GM18873 (cell line): ENCODE measurements around the gene C11orf21.

Source experiments
- ATAC-seq: cut with Tn5 transposase; IDR thresholded peaks from one replicate; pipeline ENCODE4 v1.9.1; 2021; ENCODE audit warnings: mild to moderate bottlenecking, moderate library complexity, moderate number of reproducible peaks; ENCODE audit not compliant: unreplicated experiment, low FRiP score

C11orf21 gene

GRCh38 chr11:2310073-2310785 lies 8.5 kb upstream of the C11orf21 start:
- no peak for ATAC-seq

- ATAC-seq = no peak
These were observed 7.7 kb upstream of the C11orf21 start for GRCh38 chr11:2309251-2310072.

GRCh38 chr11:2308713-2309112 lies 7.0 kb upstream of the C11orf21 start:
- no peak for ATAC-seq

- no peak for ATAC-seq
These were observed 6.0 kb upstream of the C11orf21 start for GRCh38 chr11:2307501-2308331.

GRCh38 chr11:2306877-2307500 lies 5.3 kb upstream of the C11orf21 start:
- ATAC-seq = no peak

GRCh38 chr11:2306452-2306823 lies 4.7 kb upstream of the C11orf21 start:
- ATAC-seq = no peak

GRCh38 chr11:2305788-2306451 lies 4.2 kb upstream of the C11orf21 start:
- no peak for ATAC-seq

GRCh38 chr11:2305140-2305778 lies 3.5 kb upstream of the C11orf21 start:
- no peak for ATAC-seq

- no peak for ATAC-seq
These were observed 2.9 kb upstream of the C11orf21 start for GRCh38 chr11:2304506-2305139.

- no peak for ATAC-seq
These were observed 2.1 kb upstream of the C11orf21 start for GRCh38 chr11:2303627-2304505.

GRCh38 chr11:2302896-2303626 lies 1.3 kb upstream of the C11orf21 start:
- ATAC-seq = no peak

- ATAC-seq = no peak
These were observed 683 bp upstream of the C11orf21 start for GRCh38 chr11:2302306-2302895.

- no peak for ATAC-seq
These were observed 635 bp downstream of the C11orf21 start for GRCh38 chr11:2300936-2301630.

GRCh38 chr11:2300290-2300935 lies 1.3 kb downstream of the C11orf21 start:
- no peak for ATAC-seq

GRCh38 chr11:2299773-2300172 lies 1.9 kb downstream of the C11orf21 start:
- no peak for ATAC-seq
